CD4-positive, alpha-beta T cell treated with Interleukin-15 for 4 hours (primary cell): ENCODE data around the gene ZNF496.
"Not testable (repeated sequence)": the region's sequence is repeated elsewhere in the genome, so short reads cannot be mapped to it uniquely, and the experiment has no call there.

Experiments
- DNase-seq: peaks from one replicate; pipeline ENCODE4 v3.0.0-alpha.2; 2020; ENCODE audit warnings: low spot score

Gene ZNF496

GRCh38 chr1:247331525-247332214 lies at the start of gene ZNF496:
Gene ZNF496, minus strand, starts transcription at chr1:247331867. Its CDS starts 2,289 bp downstream, at chr1:247329578.
- DNase-seq = peak; percentile 52

DNA sequence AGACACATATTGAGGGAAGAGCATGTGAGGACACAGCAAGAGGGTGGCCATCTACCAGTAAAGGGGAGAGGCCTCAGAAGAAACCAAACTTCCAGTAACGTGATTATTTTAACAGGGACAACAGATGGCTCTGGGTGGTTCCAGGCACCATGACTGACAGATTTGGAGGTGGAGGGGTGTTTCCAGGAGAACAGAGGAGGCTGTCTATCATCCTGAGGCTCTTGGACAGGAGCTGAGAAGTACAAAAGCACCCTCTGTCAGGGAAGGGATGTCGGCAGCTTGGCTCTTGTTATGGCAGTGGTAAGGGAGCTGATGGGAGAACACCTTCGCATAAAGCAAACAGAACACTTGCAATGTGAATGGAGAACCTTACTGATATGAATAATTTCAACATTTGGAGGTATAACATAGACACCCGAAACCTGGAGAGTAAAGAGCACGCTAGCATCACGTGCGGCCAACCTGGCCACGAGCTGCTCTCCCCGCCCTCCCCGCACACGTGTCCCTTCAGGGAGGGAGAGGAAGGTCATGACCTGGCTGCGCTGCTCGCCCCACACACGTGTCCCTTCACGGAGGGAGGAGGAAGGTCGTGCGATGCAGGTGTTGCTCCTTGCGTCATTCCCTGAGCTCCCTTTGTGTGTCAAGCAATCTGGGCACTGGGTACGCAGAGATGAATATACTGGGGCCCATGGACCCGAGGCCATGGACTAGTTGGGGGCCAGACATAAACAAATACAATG lies 46.8 kb upstream of the ZNF496 start:
- no peak for DNase-seq

GRCh38 chr1:247377656-247378055 lies 46.0 kb upstream of the ZNF496 start:
- not testable (repeated sequence) for DNase-seq

DNA sequence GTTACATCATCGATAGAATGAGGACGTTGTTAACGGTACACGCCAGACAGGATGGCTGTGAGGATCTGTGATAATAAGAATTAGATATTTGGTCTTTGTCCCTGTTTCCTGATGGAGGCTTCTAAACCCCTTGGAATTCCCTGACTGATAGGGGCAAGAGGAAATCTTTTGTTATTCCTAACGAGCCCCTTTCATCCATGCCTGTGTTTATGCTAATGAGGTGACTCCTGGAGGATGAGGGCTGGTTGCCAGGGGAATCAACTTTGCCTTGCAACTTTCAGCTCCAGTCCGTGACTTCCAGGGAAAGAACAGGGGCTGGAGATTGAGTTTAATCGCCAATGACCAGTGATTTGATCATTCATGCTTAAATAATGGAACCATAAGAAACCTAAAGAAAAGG lies 45.0 kb upstream of the ZNF496 start:
- no peak for DNase-seq

GRCh38 chr1:247375747-247376146 lies 44.1 kb upstream of the ZNF496 start:
- no peak for DNase-seq

GRCh38 chr1:247374651-247375334 lies 43.1 kb upstream of the ZNF496 start:
- not testable (repeated sequence) for DNase-seq

DNA sequence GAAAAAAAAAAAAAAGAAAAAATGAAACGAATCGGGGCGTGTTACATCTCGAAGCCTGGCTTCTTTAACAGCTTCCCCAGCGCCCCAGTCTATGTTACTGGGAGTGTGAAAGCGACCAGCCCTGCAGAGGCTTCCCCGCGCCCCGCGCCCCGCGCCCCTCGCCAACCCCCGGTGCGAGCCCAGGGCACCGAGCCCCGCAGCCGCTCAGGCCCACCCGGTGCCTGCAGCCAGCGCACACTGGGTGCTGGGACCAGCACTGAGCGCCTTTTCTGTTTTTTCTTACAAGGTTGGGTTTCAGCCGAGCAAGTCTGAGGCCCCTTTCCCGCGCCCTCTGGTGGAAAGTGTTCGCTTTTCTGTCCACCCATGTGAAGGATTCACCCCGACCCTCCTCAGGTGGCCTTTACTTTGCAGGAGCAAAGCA lies 42.1 kb upstream of the ZNF496 start:
- peak; percentile 55 for DNase-seq

- DNase-seq = no peak
These were observed 40.2 kb upstream of the ZNF496 start for GRCh38 chr1:247371801-247372259.

DNA sequence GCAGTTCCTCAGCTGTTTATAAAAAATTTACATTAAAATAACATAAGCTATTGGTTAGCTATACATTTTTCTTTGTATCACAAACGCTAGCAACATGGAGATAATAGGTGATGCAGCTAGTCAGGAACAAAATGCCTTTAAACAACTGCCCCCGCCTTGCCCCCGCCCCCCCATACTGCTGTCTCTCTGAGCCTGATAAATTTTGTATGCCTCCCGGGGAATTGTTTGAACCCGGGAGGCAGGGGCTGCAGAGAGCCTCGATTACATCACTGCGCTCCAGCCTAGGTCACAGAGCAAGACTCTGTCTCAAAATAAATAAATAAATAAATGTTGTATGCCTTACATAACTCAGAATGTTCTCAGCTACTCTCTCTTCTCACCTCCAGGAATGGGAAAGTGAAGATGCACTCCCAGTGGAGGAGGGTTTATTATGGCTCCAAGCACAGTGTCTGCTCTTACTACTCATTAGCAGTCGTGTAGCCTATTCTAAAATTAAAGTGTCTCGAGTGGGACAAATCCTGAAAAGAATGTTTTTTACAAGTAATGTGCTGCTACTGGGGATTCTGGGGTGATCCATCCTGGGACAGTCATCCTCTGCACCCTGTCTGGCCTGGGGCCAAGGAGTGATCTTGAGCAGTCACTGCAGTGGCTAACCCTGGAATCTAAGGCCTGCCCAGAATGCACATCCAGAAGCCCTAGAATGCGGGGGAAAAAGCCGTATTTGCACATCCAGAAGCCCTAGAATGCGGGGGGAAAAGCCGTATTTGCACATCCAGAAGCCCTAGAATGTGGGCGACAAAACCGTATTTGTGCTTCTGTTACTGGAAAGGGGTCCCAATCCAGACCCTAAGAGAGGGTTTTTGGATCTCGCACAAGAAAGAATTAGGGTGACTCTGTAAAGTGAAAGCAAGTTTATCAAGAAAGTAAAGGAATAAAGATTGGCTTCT lies 39.4 kb upstream of the ZNF496 start:
- no peak for DNase-seq

GRCh38 chr1:247368490-247369145 lies 37.0 kb upstream of the ZNF496 start:
- DNase-seq = no peak

DNA sequence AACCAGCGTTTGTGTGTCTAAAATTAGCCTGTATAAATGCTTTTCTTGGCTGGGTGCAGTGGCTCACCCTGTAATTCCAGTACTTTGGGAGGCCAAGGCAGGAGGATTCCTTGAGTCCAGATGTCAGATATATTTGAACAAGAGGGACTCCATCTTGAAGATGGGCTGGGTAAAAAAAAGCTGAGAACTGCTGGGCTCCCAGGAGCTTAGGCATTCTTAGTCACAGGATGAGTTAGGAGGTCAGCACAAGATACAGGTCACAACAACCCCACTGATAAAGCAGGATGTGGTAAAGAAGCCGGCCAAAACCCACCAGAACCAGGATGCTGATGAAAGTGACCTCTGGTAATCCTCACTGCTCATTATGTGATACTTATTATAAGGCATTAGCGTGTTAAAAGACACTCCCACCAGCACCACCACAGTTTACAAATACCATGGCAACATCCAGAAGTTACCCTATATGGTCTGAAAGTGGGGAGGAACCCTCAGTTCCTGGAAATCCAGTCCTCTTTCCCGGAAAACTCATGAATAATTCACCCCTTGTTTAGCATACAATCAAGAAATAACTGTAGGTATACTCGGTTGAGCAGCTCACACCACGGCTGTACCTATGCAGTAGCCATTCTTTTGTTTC lies 36.2 kb upstream of the ZNF496 start:
- no peak for DNase-seq

DNA sequence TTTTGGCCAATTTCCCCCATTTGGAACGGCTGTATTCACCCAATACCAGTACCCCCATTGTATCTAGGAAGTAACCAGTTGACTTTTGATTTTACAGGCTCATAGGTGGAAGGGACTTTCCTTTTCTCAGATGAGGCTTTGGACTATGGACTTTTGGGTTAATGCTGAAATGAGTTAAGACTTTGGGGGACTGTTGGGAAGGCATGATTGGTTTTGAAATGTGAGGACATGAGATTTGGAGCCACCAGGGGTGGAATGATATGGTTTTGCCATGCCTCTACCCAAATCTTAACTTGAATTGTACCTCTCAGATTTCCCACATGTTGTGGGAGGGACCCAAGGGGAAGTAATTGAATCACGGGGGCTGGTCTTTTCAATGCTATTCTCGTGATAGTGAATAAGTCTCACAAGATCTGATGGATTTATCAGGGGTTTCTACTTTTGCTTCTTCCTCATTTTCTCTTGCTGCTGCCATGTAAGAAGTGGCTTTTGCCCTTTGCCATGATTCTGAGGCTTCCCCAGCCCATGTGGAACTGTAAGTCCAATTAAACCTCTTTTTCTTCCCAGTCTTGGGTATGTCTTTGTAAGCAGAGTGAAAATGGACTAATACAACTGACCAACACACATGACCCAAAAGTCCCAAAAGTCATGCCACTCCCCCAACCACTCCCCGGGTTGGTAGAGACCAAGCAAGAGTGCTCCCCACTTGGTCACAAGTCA lies 35.4 kb upstream of the ZNF496 start:
- DNase-seq = no peak

DNA sequence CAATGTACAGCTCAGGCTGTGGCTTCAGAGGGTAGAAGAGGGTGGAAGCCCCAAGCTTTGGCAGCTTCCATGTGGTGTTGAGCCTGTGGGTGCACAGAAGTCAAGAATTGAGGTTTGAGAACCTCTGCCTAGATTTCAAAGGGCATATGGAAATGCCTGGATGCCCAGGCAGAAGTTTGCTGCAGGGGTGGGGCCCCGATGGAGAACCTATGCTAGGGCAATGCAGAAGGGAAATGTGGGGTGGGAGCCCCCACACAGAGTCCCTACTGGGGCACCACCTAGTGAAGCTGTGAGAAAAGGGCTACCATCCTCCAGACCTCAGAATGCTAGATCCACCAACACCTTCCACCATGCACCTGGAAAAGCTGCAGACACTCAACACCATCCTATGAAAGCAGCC lies 34.7 kb upstream of the ZNF496 start:
- DNase-seq = not testable (repeated sequence)

DNA sequence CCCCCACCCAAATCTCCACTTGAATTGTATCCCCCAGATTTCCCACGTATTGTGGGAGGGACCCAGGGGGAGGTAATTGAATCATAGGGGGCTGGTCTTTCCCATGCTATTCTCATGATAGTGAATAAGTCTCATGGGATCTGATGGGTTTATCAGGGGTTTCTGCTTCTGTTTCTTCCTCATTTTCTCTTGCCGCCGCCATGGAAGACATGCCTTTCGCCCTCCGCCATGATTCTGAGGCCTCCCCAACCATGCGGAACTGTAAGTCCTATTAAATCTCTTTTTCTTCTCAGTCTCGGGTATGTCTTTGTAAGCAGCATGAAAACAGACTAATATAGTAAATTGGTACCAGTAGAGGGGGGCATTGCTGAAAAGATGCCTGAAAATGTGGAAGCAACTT lies 33.4 kb upstream of the ZNF496 start:
- no peak for DNase-seq

DNA sequence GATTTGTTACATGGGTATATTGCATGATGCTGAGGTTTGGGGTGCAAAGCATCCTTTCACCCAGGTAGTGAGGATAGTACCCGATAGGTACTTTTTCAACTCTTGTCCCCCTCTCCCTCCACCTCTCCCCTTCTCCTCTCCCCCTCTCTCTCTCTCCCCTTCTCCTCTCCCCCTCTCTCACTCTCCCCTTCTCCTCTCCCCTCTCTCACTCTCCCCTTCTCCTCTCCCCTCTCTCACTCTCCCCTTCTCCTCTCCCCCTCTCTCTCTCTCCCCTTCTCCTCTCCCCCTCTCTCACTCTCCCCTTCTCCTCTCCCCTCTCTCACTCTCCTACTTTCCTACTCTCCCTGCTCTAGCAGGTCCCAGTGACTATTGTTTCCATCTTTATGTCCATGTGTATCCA lies 31.3 kb upstream of the ZNF496 start:
- DNase-seq = not testable (repeated sequence)

DNA sequence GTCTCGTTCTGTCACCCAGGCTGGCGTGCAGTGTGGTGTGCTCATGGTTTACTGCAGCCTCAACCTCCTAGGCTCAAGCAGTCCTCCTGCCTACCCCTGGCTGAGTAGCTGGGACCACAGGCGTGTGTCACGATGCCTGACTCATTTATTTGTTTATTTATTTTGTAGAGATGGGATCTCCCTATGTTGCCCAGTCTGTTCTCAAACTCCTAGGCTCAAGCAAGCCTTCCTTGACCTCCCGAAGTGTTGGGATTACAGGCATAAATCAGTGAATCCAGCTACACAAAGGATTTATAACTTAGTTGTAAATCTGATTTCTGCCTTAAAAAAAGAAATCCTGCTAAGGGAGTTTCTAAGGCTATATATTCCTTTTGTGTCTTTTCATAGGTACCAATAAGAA lies 30.5 kb upstream of the ZNF496 start:
- DNase-seq = no peak

DNA sequence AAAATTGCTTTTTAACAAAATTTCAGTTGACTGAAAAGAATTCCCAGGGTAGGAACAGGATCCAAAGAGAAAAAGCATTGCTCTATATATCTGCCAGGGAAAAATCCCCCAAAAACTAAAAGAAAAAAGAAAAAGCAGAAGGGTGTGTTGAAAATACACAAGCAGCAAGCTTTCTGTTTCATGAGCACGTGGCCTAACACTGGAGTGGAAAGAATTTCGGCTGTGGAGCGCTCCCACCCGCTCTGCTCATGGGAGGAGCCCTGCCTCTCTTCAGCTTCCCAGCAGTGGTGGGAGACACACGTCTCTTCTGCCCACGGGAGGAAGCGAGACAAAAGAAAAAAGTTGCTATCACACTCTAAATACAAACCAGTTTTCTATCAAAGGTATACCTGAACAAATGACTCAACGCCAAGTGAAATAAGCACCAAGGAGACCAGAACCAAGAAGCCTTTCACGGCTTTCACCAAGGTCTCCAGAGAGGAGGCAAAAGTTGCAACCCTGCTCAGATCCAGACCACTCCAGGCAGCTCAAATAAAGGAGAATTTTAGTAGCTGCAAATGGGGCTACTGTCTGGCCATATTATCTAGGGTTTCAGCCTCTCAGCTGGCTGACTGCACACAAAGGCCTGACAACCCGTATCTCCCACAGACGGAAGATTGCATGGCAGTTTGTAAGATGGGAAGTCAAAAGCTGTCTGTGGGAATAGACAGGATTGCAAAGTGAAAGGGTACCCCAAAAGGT lies 29.5 kb upstream of the ZNF496 start:
- DNase-seq = no peak

- DNase-seq = no peak
These were observed 28.6 kb upstream of the ZNF496 start for GRCh38 chr1:247360116-247360898.

- no peak for DNase-seq
These were observed 27.9 kb upstream of the ZNF496 start for GRCh38 chr1:247359559-247359958.
